Gastroesophageal sphincter (tissue), 4 donors: Measurements from ENCODE around the gene MARVELD2. TPM values are rescaled to one million over a fixed set of nuclear protein-coding genes. Genes with fewer than 3 reads are reported as not detected.
"Not testable (repeated sequence)": the region's sequence is repeated elsewhere in the genome, so short reads cannot be mapped to it uniquely, and the experiment has no call there.

ENCODE experiments used
- ATAC-seq: fragments of 150-250 bp; one replicate; pipeline ENCODE4 v1.9.1; 2016; ENCODE audit warnings: mild to moderate bottlenecking, moderate library complexity
- H3K27ac ChIP-seq, 4 donors: fragments of 200-600 bp; sonication (generic) in 3 of 4; 1 replicate in 3 of 4; 2 replicates in 1 of 4; pipeline ENCODE4 v1.5.1; 2016 to 2019
- H3K27me3 ChIP-seq: fragments of 200-600 bp; sonication (generic); one replicate; pipeline ENCODE4 v1.5.1; 2019
- H3K36me3 ChIP-seq, 2 donors: fragments of 200-600 bp; sonication (generic); one replicate each; pipeline ENCODE4 v1.5.1; 2019; ENCODE audit warnings: control low read depth in 1 of 2
- H3K4me1 ChIP-seq, 3 donors: fragments of 200-600 bp; sonication (generic); 1 replicate in 2 of 3; 2 replicates in 1 of 3; pipeline ENCODE4 v1.5.1; 2016 to 2019; ENCODE audit warnings: control low read depth in 2 of 3
- H3K4me3 ChIP-seq, 2 donors: fragments of 200-600 bp; sonication (generic); one replicate each; pipeline ENCODE4 v1.5.1; 2019; ENCODE audit warnings: mild to moderate bottlenecking in 1 of 2, moderate library complexity in 1 of 2
- H3K9me3 ChIP-seq, 3 donors: fragments of 200-600 bp; sonication (generic); one replicate each; pipeline ENCODE4 v1.5.1; 2017 to 2019; ENCODE audit warnings: control low read depth in 2 of 3
- EP300 ChIP-seq: sonication (generic); formaldehyde crosslinking; IDR thresholded peaks from one replicate; pipeline ENCODE4 v1.6.1; 2017; ENCODE audit warnings: antibody characterized with exemption, mild to moderate bottlenecking
- POLR2A ChIP-seq, 2 donors: fragments of 450-650 bp; IDR thresholded peaks; one replicate each; pipeline ENCODE4 v1.6.1; 2017; ENCODE audit warnings: antibody characterized with exemption in 2 of 2, mild to moderate bottlenecking in 2 of 2, moderate library complexity in 1 of 2
- POLR2AphosphoS5 ChIP-seq: sonication (generic); formaldehyde crosslinking; IDR thresholded peaks from one replicate; pipeline ENCODE4 v1.6.1; 2017; ENCODE audit warnings: antibody characterized with exemption
- WGBS, 2 donors: methylation state at CpG; one replicate each; pipeline ENCODE4 v1.1.5; 2018; ENCODE audit warnings: low coverage in 1 of 2; 5-methylcytosine and 5-hydroxymethylcytosine counted together
- total RNA-seq, 4 donors: library from RNA; depleted of rRNA; stranded (reverse); fragments of >200 nt; gene quantifications; one replicate each; pipeline ENCODE4 v1.1.0, GENCODE V29; 2016
- TF ChIP-seq, protein P1 (sequence below), 4 experiments: fragments of 200-600 bp in 2 of 4; fragments of 450-650 bp in 2 of 4; sonication (generic) in 1 of 4; IDR thresholded peaks; one replicate each; pipeline ENCODE4 v1.5.1; 2017 to 2019; ENCODE audit warnings: antibody characterized with exemption in 4 of 4, mild to moderate bottlenecking in 2 of 4, moderate library complexity in 2 of 4

The MARVELD2 gene
- total RNA-seq, 4 donors from 2014 or later = 0.81 to 6.3 (median 1.9) TPM

GRCh38 chr5:69432412-69433206 lies 17.7 kb downstream of the MARVELD2 start:
- no peak overlapping the region for H3K4me3 ChIP-seq
- WGBS, 2 donors = 71 to 78% methylated on average over 7 to 8 of the region's 8 CpGs

DNA sequence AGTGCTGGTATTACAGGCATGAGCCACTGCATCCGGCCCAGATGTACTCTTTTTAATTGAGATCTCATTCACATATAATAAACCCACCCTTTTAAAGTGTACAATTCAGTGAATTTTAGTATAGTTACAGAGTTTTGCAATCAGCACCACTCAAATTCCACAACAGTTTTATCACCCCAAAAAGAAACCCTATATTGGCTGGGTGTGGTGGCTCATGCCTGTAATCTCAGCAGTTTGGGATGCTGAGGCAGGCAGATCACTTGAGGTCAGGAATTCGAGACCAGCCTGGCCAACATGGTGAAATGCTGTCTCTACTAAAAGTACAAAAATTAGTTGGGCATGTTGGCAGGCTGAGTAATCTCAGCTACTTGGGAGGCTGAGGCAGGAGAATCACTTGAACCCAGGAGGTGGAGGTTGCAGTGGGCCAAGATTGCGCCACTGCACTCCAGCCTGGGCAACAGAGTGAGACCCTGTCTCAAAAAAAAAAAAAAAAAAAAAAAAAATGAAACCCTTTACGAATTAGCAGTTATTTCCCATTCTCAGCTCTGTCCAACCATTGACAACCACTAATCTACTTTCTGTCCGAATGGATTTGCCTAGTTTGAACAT lies 20.5 kb downstream of the MARVELD2 start:
- not testable (repeated sequence) for H3K27ac ChIP-seq, H3K36me3 ChIP-seq, H3K9me3 ChIP-seq, H3K4me3 ChIP-seq, H3K27me3 ChIP-seq, ATAC-seq, H3K4me1 ChIP-seq
- 94 to 95% methylated on average over 4 to 5 of the region's 5 CpGs for WGBS, 2 donors

More at GRCh38 chr5:69432412-69433206, 17.7 kb downstream of the MARVELD2 start:
- no peak for ATAC-seq
- TF ChIP-seq POLR2A (IDR thresholded peaks at IDR 0.05) (no peak), POLR2AphosphoS5 (no peak), EP300 (no peak)
- TF ChIP-seq, protein P1, sequence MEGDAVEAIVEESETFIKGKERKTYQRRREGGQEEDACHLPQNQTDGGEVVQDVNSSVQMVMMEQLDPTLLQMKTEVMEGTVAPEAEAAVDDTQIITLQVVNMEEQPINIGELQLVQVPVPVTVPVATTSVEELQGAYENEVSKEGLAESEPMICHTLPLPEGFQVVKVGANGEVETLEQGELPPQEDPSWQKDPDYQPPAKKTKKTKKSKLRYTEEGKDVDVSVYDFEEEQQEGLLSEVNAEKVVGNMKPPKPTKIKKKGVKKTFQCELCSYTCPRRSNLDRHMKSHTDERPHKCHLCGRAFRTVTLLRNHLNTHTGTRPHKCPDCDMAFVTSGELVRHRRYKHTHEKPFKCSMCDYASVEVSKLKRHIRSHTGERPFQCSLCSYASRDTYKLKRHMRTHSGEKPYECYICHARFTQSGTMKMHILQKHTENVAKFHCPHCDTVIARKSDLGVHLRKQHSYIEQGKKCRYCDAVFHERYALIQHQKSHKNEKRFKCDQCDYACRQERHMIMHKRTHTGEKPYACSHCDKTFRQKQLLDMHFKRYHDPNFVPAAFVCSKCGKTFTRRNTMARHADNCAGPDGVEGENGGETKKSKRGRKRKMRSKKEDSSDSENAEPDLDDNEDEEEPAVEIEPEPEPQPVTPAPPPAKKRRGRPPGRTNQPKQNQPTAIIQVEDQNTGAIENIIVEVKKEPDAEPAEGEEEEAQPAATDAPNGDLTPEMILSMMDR (IDR thresholded peaks at IDR 0.05) = no peak
- no peaks in the 10 kb centered on the region for H3K36me3 ChIP-seq
- no peaks in the 10 kb centered on the region for H3K27me3 ChIP-seq
- no peaks in the 10 kb centered on the region for H3K9me3 ChIP-seq
- H3K4me1 ChIP-seq = no peaks in the 10 kb centered on the region
- no peak overlapping the region for H3K27ac ChIP-seq

DNA sequence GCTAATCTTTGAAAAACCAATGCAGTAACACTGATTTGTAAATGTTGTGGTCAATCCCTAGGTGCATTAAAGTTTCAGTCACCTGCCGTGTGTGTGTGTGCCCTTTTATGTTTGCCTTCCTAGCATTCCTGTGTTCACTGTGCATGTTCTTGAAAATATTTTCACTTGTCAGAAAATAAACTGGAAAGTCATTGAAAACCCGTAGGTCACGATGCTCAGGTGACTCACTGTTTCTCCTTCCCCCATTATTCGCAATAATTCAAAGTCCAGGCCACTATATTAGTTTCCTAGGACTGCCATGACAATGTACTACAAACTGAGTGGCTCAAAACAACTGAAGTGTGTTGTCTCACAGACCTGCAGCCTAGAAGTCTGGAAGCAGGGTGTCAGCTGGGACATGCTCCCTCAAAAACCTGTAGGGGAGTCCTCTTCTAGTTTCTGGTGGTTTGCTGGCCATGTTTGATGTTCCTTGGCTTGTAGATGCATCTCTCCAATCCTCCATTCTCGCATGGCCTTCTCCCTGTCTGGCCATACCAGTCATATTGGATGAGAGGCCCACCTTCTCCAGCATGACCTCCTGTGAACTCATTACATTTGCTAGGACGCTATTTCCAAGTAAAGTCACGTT lies 29.3 kb downstream of the MARVELD2 start:
- WGBS, 2 donors = 89 to 91% methylated on average over 7 of the region's 7 CpGs
- no peak for ATAC-seq

GRCh38 chr5:69449511-69449910 lies 34.6 kb downstream of the MARVELD2 start:
- TF ChIP-seq POLR2AphosphoS5 (no peak), POLR2A (IDR thresholded peaks at IDR 0.05) (no peak), EP300 (no peak)
- TF ChIP-seq, protein P1 (IDR thresholded peaks at IDR 0.05) = no peak
- H3K4me1 ChIP-seq = no peaks in the 10 kb centered on the region
- H3K36me3 ChIP-seq = no peaks in the 10 kb centered on the region
- H3K9me3 ChIP-seq = no peaks in the 10 kb centered on the region
- no peaks in the 10 kb centered on the region for H3K27me3 ChIP-seq
- no peak overlapping the region for H3K4me3 ChIP-seq
- no peak overlapping the region for H3K27ac ChIP-seq
- no peak for ATAC-seq
- 83 to 88% methylated on average over 2 to 4 of the region's 8 CpGs for WGBS, 2 donors

More for the DNA sequence above, 29.3 kb downstream of the MARVELD2 start:
- H3K4me1 ChIP-seq = no peaks in the 10 kb centered on the region
- H3K27ac ChIP-seq = no peak overlapping the region
- TF ChIP-seq, protein P1 (IDR thresholded peaks at IDR 0.05) = no peak
- TF ChIP-seq EP300 (no peak), POLR2A (IDR thresholded peaks at IDR 0.05) (no peak), POLR2AphosphoS5 (no peak)
- H3K27me3 ChIP-seq = no peaks in the 10 kb centered on the region
- H3K4me3 ChIP-seq = no peak overlapping the region
- no peaks in the 10 kb centered on the region for H3K9me3 ChIP-seq
- H3K36me3 ChIP-seq = no peaks in the 10 kb centered on the region

DNA sequence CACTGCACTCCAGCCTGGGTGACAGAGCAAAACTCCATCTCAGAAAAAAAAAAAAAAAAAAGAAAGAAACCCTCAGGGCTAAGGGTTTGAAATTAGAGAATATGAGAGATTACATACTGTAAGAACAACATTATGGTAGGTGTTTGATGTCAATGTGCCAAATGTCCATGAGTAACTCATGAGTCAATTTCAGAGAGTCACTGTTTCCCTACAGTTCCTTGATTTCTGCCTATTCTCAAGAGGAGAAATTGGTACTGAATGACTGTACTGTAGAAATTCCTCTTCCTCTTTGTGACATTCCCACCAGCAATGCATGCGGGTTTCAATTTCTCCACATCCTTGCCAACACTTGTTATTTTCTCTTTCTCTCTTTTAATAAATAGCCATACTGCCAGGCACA lies 35.2 kb downstream of the MARVELD2 start:
- no peaks in the 10 kb centered on the region for H3K27me3 ChIP-seq
- WGBS, 2 donors = 83 to 91% methylated on average over 1 of the region's 1 CpG
- no peak overlapping the region for H3K27ac ChIP-seq
- H3K9me3 ChIP-seq = no peaks in the 10 kb centered on the region
- no peaks in the 10 kb centered on the region for H3K36me3 ChIP-seq
- no peak for ATAC-seq
- no peak overlapping the region for H3K4me3 ChIP-seq
- TF ChIP-seq EP300 (no peak), POLR2AphosphoS5 (no peak)
- TF ChIP-seq, protein P1 (IDR thresholded peaks at IDR 0.05) = no peak
- H3K4me1 ChIP-seq = no peaks in the 10 kb centered on the region

DNA sequence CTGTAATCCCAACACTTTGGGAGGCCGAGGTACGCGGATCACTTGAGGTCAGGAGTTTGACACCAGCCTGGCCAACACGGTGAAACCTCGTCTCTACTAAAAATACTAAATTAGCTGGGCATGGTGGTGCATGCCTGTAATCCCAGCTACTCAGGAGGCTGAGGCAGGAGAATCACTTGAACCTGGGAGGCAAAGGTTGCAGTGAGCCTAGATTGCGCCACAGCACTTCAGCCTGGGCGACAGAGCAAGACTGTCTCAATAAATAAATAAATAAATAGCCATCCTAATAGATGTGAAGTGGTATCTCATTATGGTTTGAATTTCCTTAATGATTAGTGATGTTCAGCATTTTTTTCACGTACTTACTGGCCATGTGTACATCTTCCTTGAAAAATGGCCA lies 35.6 kb downstream of the MARVELD2 start:
- not testable (repeated sequence) for ATAC-seq, H3K36me3 ChIP-seq, H3K27me3 ChIP-seq, H3K4me1 ChIP-seq, H3K4me3 ChIP-seq, H3K27ac ChIP-seq, H3K9me3 ChIP-seq
- WGBS, 2 donors = 90 to 100% methylated on average over 5 to 8 of the region's 8 CpGs
